DMS153 treated with DMSO at 0.1 percent for 48 hours (cell line): ENCODE measurements around the gene MT1A.
"Not testable (repeated sequence)": the region's sequence is repeated elsewhere in the genome, so short reads cannot be mapped to it uniquely, and the experiment has no call there.

ENCODE experiments used
- DNase-seq: peaks from one replicate; lab custom pipeline; 2025; ENCODE audit not compliant: unreplicated experiment; lab: John Stamatoyannopoulos, UW

MT1A gene

GRCh38 chr16:56652600-56652999 is 14.1 kb downstream of the MT1A start:
- DNase-seq, result no peak

DNA sequence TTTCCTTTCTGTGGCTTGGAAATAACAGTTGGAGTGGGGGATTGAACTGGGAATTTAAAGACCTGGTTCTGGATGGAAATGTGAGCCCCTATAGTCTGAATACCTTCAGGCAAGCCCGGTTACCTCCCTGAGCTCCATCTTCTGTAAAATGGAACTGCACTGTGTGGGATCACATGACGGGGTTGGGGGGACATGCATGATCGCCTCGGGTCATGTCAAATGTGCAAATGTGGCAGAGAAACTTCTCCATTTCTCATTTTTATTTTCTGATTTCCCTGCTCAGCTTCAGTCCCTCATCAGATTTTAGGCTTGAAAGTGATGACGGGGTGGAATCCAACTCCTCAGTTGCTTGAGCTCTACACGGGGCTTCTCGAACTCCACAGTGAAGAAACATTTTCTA is 14.8 kb downstream of the MT1A start:
- no peak for DNase-seq

- peak; percentile 59 for DNase-seq
These were observed 19.3 kb downstream of the MT1A start, which contains the start of gene MT1F for GRCh38 chr16:56657555-56658326. Gene MT1F (plus strand): TSS chr16:56657959. CDS start chr16:56658059, 100 bp downstream.

DNA sequence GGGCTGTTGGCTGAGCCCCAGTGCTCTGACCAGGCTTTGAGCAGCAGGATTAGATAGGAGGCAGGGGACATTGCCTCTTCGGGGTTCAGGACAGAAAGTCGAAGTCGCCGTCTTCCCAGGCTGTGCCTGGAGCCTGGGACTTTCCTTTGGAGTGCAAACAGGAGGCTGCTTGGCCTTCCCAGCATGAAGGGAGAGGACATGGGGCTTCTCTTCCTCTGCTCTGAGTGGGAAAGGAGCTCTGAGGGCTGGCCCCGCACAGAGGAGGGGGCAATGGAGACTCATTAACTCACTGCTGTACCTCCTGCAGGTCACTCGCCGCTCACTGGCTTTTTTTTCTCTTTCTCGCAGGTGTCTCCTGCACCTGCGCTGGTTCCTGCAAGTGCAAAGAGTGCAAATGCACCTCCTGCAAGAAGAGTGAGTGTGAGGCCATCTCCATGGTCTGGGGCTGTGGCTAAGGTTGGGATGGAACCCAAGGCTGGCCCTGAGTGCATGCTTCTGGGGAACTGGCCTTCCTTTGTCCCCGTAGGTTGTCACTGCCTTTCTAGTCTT is 19.9 kb downstream of the MT1A start:
- DNase-seq, result no peak

DNA sequence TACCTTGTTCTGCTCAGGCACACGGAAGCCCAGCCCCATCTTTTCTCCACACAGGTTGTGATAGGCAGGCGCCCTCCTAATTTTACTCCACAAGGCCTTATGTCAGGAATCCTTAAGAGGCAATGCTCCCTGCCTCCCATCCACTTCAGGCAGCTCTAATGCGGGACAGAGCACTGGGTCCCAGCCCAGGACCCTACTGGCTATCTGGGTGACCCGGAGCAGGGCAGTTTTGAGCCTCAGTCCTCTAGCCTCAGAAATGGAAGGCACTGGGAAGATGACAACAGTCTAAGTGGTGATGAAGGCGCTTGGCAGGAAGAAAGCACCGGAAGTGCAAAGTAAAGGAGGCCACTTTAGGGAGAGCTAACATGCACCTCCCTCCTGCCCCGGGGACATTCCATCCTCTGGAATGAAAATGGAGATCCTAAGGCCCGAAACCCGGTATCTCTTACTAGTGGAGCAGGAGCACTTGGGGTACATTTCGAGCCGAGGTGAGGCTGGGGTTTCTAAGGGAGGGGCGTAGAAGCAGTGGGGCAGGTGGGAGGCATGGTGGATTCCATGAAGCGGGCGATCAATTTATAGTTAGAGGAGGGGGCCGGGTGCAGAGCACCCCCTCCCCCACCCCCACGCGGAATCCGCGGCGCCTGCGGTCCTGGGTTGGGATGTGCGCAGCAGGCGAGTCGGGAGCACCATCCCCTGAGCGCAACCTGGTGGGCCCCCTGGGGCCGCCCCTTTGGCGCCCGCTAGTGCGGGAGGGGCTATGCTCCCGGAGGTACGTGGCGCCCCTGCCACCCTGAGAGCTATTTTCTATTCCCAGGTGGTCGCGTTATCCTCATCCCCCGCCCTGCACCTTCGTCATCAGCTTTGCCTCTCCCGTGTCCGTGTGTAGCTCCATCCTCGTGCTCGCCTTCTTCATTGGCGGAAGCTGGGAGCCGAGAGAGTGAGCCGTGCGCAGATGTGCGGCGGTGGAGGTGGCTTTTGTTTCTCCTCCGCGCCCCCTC is 24.2 kb downstream of the MT1A start:
- peak; percentile 60 for DNase-seq

GRCh38 chr16:56664506-56664905 is 26.0 kb downstream of the MT1A start:
- no peak for DNase-seq

- DNase-seq, result not testable (repeated sequence)
These were observed 27.1 kb downstream of the MT1A start for GRCh38 chr16:56665286-56666261.

GRCh38 chr16:56667581-56668571 is 29.4 kb downstream of the MT1A start, which contains the start of gene MT1G:
Gene MT1G (minus strand): TSS chr16:56668065. CDS start chr16:56667993, 72 bp downstream.
- peak; percentile 48 for DNase-seq

DNA sequence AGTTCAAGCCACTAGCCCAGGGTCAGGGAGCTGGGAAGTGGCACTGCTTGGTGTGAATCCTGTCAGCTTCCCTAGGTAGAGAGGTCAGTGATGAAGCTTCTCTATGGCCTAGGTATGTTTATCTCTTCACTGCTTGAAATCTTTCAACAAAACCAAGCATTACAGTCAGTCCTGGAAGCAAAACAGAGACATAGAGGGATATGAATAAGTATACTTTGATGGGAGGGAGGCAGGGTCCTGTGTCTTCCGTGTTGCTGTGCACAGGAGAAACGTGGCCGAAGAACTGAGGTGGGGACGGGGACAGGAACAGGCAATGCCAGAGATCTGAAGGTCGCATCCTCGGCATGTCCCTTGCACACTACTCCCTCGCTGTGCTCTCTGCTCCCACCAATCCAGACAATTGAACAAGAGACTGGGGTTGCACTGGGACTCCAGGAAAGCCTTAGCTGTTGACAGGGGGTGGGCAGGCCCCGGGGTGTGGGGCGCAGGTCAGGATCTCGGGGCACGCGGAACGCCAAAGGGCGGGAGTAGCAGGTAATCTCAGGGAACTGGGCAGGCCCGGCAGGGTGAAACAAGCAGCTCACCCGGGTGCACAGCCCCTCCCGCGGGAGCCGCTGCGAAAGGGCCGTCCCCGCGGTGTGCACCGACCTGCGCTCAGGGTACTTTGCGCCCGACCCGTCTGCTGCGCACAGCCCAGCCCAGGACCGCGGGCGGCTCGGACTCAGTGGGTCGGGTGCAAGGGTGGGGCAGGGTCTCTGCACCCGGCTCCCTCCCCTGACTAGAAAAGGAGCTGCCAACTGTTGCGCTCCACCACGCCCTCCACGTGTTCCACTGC is 30.8 kb downstream of the MT1A start, which contains the start of gene MT1H:
Gene MT1H (plus strand): TSS at position 810 of the 835 bp plus-strand sequence. CDS start 71 bp downstream, outside the sequence.
- DNase-seq, result no peak

DNA sequence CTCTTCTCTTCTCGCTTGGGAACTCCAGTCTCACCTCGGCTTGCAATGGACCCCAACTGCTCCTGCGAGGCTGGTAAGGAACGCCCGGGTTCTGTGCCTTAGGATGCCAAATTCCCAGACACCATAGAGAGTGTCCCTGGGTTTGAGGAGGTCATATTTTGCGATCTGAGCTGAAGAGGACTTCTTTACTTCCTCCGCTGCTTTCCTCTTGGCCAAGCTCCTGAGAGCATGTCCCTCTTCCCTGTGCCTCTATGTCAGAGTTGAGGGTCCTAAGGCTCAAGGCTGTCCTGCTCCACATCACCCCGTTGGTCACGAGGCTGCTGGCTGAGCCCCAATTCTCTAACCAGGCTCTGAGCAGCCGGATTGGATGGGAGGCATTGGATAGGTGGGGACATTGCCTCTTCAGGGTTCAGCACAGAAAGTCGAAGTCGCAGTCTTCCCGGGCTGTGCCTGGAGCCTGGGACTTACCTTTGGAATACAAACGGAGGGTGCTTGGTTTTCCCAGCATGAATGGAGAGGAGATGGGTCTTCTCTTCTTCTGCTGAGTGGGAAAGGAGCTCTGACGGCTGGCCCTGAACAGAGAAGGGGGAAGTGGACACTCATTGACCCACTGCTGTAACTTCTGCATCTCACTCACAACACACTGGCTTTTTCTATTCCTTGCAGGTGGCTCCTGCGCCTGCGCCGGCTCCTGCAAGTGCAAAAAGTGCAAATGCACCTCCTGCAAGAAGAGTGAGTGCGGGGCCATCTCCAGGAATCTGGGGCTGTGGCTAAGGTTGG is 31.6 kb downstream of the MT1A start:
- no peak for DNase-seq

- no peak for DNase-seq
These were observed 32.1 kb downstream of the MT1A start for GRCh38 chr16:56670620-56670934.

DNA sequence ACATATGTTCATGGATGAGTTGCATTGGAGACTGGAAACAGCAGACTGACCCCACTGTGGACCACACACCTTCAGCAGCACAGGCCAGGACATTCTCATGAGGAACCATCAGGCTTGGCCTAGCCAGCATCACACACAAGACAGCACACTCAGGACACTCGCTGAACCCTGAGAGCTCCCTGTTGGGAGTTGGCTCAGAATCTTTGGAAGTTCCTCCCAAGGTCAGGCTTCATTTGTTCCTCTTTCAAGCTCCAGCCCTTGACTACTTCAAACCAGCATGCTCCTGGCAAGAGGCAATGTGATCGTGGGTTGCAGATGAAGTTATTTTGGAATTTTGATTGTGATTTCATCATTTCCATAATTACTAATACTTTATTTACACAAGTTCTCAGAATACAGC is 33.2 kb downstream of the MT1A start:
- DNase-seq, result not testable (repeated sequence)

GRCh38 chr16:56672171-56672570 is 33.7 kb downstream of the MT1A start:
- DNase-seq, result not testable (repeated sequence)

GRCh38 chr16:56672761-56673536 is 34.5 kb downstream of the MT1A start:
- DNase-seq, result peak; percentile 10

DNA sequence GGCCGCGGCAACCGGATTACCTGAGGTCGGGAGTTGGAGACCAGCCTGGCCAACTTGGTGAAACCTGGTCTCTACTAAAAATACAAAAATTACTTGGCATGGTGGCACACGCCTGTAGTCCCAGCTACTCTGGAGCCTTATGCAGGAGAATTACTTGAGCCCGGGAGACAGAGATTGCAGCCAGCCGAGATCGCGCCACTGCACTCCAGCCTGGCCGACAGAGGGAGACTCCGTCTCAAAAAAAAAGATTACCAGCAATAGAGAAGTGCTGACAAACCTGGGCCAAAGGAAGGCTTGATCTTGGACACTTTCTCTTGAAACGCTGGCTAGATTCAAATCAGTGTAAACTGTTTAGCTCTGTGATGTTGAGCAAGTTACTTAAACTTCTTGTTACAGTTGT is 35.5 kb downstream of the MT1A start:
- no peak for DNase-seq

DNA sequence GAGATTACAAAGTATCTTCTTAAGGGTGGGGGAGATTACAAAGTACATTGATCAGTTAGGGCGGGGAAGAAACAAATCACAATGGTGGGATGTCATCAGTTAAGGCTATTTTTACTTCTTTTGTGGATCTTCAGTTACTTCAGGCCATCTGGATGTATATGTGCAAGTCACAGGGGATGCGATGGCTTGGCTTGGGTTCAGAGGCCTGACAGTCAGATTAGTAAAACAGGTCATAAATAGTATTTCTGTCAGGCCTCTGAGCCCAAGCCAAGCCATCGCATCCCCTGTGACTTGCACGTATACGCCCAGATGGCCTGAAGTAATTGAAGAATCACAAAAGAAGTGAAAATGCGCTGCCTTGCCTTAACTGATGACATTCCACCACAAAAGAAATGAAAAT is 36.1 kb downstream of the MT1A start:
- DNase-seq, result not testable (repeated sequence)
